ENCODE results near the gene ZRANB3. TPM values are rescaled to one million over a fixed set of nuclear protein-coding genes. Genes with fewer than 3 reads are reported as not detected.
"Not testable (repeated sequence)": the region's sequence is repeated elsewhere in the genome, so short reads cannot be mapped to it uniquely, and the experiment has no call there.

ZRANB3 gene
- total and polyA plus RNA-seq, 8 donors = 3.5 to 11.2 (median 9.5) TPM

- no peak for ATAC-seq
Observed at GRCh38 chr2:135132314-135132713, 398.7 kb downstream of the ZRANB3 start.

GRCh38 chr2:135130751-135131150, 400.3 kb downstream of the ZRANB3 start:
- DNase-seq = no peak
- Histone ChIP-seq H3K4me1 (no peaks in the 10 kb centered on the region), H3K27ac (no peak overlapping the region), H3K36me3 (peaks cover 3 to 97% of the 10 kb centered on the region in 2 donors), H3K9me3 (no peaks in the 10 kb centered on the region), H3K27me3 (no peaks in the 10 kb centered on the region), H3K4me3 (no peak overlapping the region)
- intact Hi-C loops (cut with DNase I) = no loop called here
- TF ChIP-seq CTCF (IDR thresholded peaks at IDR 0.05) = no peak
- no peak for ATAC-seq

More at GRCh38 chr2:135132314-135132713, 398.7 kb downstream of the ZRANB3 start:
- Histone ChIP-seq H3K4me1 (no peaks in the 10 kb centered on the region), H3K27ac (no peak overlapping the region), H3K4me3 (no peak overlapping the region), H3K36me3 (peaks cover 3 to 99% of the 10 kb centered on the region in 2 donors), H3K27me3 (no peaks in the 10 kb centered on the region), H3K9me3 (no peaks in the 10 kb centered on the region)
- no peak for DNase-seq
- TF ChIP-seq CTCF (IDR thresholded peaks at IDR 0.05) = no peak
- intact Hi-C loops (cut with DNase I) = no loop called here

- H3K4me1 ChIP-seq = no peaks in the 10 kb centered on the region
- H3K4me3 ChIP-seq = no peak overlapping the region
- no peaks in the 10 kb centered on the region for H3K9me3 ChIP-seq
- intact Hi-C loops (cut with DNase I) = no loop called here
- peaks cover 3 to 75% of the 10 kb centered on the region in 2 donors for H3K36me3 ChIP-seq
- no peak for ATAC-seq
- H3K27ac ChIP-seq = no peak overlapping the region
- DNase-seq = no peak
- TF ChIP-seq CTCF (IDR thresholded peaks at IDR 0.05) = no peak
- H3K27me3 ChIP-seq = no peaks in the 10 kb centered on the region
Observed at GRCh38 chr2:135125940-135126339, 405.1 kb downstream of the ZRANB3 start.

GRCh38 chr2:135124924-135125886, 405.8 kb downstream of the ZRANB3 start:
- ATAC-seq = no peak
- intact Hi-C loops (cut with DNase I) = no loop called here
- peaks cover 3 to 75% of the 10 kb centered on the region in 2 donors for H3K36me3 ChIP-seq

GRCh38 chr2:135121658-135122039, 409.4 kb downstream of the ZRANB3 start:
- H3K27me3 ChIP-seq; H3K27ac ChIP-seq; H3K4me3 ChIP-seq; ATAC-seq; intact Hi-C loops (cut with DNase I); H3K4me1 ChIP-seq; DNase-seq; H3K9me3 ChIP-seq: not testable (repeated sequence)
- peaks cover 0 to 51% of the 10 kb centered on the region in 2 donors for H3K36me3 ChIP-seq

More at GRCh38 chr2:135124924-135125886, 405.8 kb downstream of the ZRANB3 start:
- Histone ChIP-seq H3K4me1 (no peaks in the 10 kb centered on the region), H3K27me3 (no peaks in the 10 kb centered on the region), H3K4me3 (no peak overlapping the region), H3K27ac (no peak overlapping the region), H3K9me3 (no peaks in the 10 kb centered on the region)
- DNase-seq = no peak
- no peak for TF ChIP-seq CTCF (IDR thresholded peaks at IDR 0.05)
